Stimulated activated CD4-positive, alpha-beta T cell treated with anti-CD3 and anti-CD28 coated beads, Interleukin-12 subunit alpha, Interleukin-12 subunit beta, amount 100 ng/mL, for 48 hours (primary cell): ENCODE data around the gene KRT73.

ENCODE experiments used
- DNase-seq, 3 donors: peaks; one replicate each; pipeline ENCODE4 v3.0.0-alpha.2; 2020; ENCODE audit warnings: low read depth in 2 of 3, low spot score in 1 of 3

The KRT73 gene

GRCh38 chr12:52627395-52628110 is 9.2 kb upstream of the KRT73 start:
- no peak for DNase-seq

GRCh38 chr12:52622349-52622748 is 4.0 kb upstream of the KRT73 start:
- no peak for DNase-seq

DNA sequence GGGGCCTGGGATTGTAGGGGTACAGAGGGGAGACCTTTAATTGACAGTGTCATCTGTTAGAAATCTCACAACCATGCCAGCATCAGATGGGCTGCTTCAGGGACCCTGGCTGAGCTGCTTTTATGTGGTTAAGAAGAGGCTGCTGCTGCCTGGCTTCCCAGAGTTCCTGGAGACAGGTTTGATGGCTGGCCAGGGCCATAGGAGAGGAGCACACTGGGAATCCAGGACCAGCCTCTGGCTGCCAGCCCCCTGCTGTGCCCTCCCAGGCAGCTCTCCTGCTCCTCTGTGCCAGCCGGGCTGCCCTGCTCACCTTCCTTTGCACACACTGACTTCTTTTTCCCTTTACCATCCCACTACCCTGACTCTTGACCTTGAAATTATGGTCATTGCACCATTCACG is 507 bp upstream of the KRT73 start:
- DNase-seq: no peak

GRCh38 chr12:52617403-52617785 is 965 bp downstream of the KRT73 start:
- no peak for DNase-seq

DNA sequence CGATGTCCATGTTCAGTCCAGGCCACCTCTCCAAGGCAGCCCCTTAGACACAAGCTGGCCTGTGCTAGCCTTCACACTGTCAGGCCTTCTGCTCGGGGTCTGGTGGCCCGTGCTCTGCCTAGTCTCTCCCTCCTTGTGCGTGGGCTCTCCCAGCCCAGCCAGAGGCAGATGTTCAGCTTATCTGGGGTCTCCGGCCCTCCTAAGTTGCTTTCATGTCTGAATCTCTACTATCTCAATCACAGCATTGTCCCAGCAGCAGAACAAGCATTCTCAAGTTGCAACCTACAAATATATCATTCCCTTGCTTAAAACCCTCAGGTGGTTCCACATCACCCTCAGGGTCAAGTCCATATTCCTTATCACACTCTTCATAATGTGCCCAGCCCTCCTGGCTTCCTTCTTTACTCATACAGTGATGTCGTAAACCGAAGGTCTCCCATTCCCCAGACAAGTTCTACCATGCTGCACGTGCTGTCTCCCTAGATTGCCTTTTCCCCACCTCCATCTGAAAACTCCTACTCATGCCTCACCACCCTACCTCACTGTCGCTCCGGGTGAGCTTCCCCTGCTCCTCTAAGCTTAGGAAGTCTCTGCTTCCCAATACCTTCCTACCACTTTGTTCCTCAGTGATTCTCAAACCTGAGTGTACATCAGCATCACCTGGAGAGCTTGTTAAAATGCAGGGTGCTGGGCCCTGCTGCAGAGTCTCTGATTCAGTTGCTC is 1.5 kb downstream of the KRT73 start:
- DNase-seq: no peak

DNA sequence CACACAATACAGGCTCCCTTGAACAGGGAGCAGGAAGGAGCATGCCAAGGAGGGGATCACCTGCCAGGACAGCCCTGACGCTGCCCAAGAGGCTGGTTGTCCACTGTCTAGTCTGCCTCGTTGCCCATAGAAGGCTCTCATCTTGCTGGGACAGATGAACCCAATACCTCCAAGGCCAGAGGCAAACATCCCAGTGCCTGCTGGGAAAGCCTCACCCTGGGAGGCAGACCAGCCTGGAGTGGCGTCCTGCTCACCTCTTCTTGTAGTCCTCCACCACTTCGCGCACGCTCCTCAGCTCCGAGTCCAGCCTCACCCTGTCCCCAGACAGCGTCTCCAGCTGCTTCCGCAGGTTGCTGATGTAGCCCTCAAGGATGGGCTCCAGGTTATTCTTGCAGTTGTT is 2.4 kb downstream of the KRT73 start:
- DNase-seq: no peak

DNA sequence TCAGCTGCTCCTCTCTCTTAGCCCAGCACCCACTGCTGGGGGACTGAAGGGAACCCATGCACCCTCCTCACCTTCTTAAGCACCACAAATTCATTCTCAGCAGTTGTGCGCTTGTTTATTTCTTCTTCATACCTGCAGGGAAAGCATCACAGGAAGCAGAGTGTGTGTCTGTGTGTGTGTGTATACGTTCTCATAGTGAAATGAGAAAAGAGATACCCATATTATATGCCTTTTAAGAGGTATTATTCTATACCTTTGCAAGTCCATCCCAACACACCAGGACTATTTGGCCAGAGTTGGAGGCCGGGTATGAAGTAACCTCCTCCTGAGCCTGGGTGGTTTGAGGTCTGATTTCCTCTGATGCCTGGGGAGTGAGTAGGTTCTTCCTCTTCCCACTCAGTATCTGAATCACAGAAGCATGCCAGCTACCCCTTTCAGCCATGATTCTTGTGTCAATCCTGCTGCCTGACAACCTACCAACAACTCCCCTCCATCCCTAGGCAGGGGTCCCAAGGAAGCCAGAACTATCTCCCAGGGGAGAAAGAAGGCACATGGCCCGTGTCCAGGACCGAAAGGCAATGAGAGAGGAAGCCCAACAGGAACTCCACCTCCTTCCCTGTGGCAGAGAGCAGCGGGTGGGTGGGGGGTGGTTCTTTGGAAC is 3.0 kb downstream of the KRT73 start:
- peak in 1 of 3 donors; percentile 29 for DNase-seq

- DNase-seq: no peak
These were observed 3.8 kb downstream of the KRT73 start for GRCh38 chr12:52614381-52615207.

GRCh38 chr12:52613384-52614030 is 4.9 kb downstream of the KRT73 start:
- DNase-seq: no peak

- no peak for DNase-seq
These were observed 5.7 kb downstream of the KRT73 start for GRCh38 chr12:52612431-52613383.

- no peak for DNase-seq
These were observed 7.3 kb downstream of the KRT73 start for GRCh38 chr12:52611080-52611468.

- DNase-seq: no peak
These were observed 9.3 kb downstream of the KRT73 start for GRCh38 chr12:52608826-52609630.

- no peak for DNase-seq
These were observed 10.2 kb downstream of the KRT73 start for GRCh38 chr12:52608161-52608560.

DNA sequence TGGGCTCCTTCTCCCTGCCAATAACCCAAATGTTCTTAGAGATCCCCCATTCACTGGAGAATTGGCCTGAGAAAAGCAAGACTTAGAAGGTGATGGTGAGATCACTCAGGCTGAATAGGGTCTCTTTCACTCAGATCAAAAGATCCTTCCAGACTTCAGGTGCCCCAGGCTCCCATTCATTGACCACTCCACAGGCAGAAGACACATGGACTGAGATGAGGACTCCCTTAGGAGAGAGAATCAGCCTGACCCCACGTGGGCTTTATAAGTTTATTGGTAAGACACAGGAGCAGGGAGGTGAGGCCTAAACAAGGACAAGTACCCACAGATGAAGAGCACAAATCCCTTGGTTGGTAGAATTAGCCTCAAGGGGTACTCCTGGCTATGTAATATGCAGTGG is 11.0 kb downstream of the KRT73 start:
- DNase-seq: no peak

DNA sequence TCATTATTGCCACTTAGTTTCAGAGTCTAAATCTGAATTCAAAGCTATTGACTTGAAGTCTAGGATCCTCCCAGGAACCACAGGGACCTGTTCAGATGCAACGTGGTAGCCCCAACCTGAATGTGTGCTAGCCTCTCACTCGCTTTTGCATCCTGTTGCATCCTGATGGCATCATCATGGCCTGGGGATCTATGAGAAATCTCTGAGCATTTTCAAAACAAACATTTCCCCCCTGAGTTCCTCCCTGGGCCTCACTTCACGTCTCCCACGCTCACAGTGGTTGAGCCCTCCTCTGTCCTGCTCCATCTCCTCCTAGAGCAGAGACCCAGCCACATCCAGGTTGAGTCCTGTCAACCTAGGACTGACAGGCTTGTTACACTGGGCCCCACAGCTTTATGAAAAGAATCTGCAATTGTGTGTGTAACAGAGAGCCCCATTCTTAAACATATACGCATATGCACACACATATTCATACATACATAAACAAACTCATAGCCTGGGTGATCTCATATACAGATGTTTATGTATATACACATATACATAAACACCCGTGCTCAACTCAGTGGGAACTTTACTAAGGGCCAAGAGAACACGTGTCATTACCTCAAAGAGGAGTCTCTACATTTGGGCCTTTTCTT is 11.7 kb downstream of the KRT73 start:
- DNase-seq: no peak

- no peak for DNase-seq
These were observed 12.3 kb downstream of the KRT73 start for GRCh38 chr12:52606096-52606495.

GRCh38 chr12:52605542-52605941 is 12.8 kb downstream of the KRT73 start:
- DNase-seq: no peak

DNA sequence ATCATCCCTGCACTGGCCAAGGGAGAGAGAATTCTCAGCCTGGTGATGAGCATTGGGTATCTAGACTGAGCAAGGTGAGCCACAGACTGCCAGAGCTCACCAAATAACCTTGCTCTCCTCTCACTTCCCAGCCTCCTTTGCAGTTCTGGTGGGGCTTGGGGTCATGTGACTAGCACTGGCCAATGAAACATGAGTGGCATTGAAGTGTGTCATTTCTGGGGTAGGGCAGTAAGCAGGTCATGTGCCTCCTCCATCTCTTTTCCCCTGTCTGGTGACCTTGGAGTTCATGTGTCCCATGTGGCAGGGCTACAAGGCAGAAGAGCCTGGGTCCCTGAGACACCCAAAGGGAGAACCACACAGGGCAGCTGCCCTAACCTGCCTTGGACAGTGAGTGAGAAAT is 13.5 kb downstream of the KRT73 start:
- DNase-seq: no peak

GRCh38 chr12:52603314-52603713 is 15.0 kb downstream of the KRT73 start:
- DNase-seq: no peak
